Limb (tissue), 2 donors: ENCODE measurements around the gene SETBP1.

Experiments
- DNase-seq, 2 donors: peaks; one replicate each; pipeline ENCODE4 v3.0.0-alpha.2; 2016; ENCODE audit errors: extremely low spot score in 2 of 2

The SETBP1 gene

DNA sequence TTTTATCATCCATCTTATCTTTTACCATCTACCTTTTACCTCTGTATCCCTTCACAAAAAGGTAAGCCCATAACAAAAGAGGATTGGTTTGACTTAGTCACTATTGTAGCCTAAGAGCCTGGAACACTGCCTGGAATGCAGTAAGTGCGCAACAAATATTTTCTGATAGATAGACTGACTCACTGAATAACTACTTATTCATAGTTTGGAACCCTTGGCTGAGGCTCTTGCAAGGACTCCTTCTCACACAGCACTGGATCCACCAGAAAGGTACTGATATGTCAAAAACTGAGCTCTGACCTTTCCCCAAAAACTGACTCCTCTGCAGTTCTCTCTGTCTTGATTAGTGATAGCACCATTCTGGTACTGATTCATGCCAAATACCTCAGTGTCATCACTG lies 426.7 kb downstream of the SETBP1 start:
- DNase-seq, result no peak

- no peak for DNase-seq
These were observed 428.1 kb downstream of the SETBP1 start for GRCh38 chr18:45108754-45109153.

DNA sequence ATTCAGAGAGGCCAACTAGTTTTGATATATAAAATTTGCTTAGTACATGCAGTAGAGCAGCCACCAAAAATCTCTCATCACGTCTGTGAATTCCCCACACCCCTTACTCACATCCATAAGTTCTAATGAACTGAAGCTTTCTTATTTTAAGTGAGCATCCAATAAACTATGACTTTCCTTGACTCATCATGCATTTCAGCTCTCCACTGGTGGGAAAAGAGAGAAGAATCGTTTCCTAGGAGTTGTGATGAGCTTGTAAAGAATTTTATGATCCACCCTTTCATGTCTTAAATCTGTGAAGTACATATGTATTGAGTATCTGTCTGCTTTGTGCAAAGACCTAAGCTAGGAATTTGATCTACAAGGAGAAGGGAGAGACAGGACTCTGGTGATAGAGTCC lies 428.6 kb downstream of the SETBP1 start:
- no peak for DNase-seq

DNA sequence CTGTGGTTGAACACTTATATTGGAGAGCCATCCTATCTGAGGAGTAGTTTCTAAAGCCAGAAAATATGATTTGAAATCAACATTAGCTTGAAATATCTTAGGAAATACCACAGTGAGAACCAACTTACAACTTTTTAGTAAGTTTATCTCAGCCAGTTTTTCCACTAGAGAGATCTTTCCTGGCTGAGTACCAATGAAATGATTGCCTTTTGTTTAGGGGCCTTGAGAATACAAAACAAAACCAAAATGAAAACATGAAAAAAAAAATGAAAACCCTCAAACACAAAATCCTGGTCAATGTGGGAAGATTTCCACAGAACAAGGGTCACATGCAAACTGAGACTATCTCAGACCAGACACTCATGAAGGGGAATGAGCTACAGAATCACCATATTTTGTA lies 429.0 kb downstream of the SETBP1 start:
- no peak for DNase-seq

- DNase-seq, result peak in 1 of 2 donors; percentile 28
These were observed 430.2 kb downstream of the SETBP1 start for GRCh38 chr18:45110577-45111501.

- DNase-seq, result no peak
These were observed 430.8 kb downstream of the SETBP1 start for GRCh38 chr18:45111502-45111848.

DNA sequence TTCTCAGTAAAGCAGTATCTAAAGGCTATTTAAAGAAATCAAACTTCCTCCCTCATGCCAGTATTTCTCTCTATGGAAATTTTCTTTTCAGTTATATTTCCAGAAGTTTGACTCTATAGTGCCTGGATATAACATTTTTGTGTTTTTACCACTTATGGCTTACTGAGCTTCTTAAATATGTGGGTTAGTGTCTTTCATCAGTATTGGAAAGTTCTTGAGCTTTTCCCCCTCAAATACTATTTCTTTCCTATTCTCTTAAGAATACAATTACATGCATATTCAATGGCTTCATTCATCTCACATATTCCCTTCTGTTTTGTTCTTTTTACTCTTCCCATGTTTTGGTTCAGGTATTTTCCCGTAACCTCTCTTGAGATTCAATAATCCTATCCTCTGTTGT lies 432.0 kb downstream of the SETBP1 start:
- DNase-seq, result no peak

DNA sequence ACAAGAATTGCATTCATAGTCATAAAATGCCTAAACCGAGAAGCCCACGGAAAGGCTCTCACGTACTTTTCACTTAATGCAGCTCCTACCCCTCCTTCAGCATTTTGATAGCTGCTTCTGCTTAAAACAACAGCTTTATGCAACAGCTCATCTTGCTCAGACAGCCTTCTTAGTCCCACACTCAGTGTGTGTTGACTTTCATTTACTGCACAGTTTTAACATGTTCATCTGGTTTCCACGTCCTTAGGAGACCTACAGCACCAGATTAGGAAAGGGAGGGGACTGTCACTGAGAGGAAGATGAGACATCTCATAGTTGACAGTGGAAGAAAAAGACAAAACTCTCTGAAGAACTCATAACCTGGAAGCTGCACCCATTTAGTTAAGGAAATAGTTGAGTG lies 435.4 kb downstream of the SETBP1 start:
- no peak for DNase-seq
